Smooth muscle cell (in vitro differentiated cells): ENCODE results near the gene BLOC1S5. TPM values are rescaled to one million over a fixed set of nuclear protein-coding genes. Genes with fewer than 3 reads are reported as not detected.

Experiments
- DNase-seq: peaks from one replicate; lab custom pipeline; 2025; ENCODE audit not compliant: unreplicated experiment; lab: John Stamatoyannopoulos, UW
- H2AFZ ChIP-seq: fragments of 200-600 bp; sonication (generic); 2 replicates; pipeline ENCODE4 v1.6.0; 2016; ENCODE audit warnings: antibody characterized with exemption, low read depth, mild to moderate bottlenecking
- H3F3A ChIP-seq: fragments of 200-600 bp; sonication (generic); 2 replicates; pipeline ENCODE4 v1.6.0; 2017; ENCODE audit warnings: antibody characterized with exemption, low read depth
- H3K27ac ChIP-seq: fragments of 200-600 bp; sonication (generic); 2 replicates; pipeline ENCODE4 v1.5.1; 2016; ENCODE audit warnings: low read depth, mild to moderate bottlenecking
- H3K27me3 ChIP-seq: fragments of 200-600 bp; sonication (generic); 2 replicates; pipeline ENCODE4 v1.6.1; 2016; ENCODE audit warnings: low read depth, mild to moderate bottlenecking
- H3K36me3 ChIP-seq: fragments of 200-600 bp; sonication (generic); 2 replicates; pipeline ENCODE4 v1.5.1; 2016; ENCODE audit warnings: low read depth
- H3K4me1 ChIP-seq: fragments of 200-600 bp; sonication (generic); 2 replicates; pipeline ENCODE4 v1.5.1; 2016; ENCODE audit warnings: low read depth
- H3K4me2 ChIP-seq: fragments of 200-600 bp; sonication (generic); 2 replicates; pipeline ENCODE4 v1.6.0; 2016; ENCODE audit warnings: mild to moderate bottlenecking
- H3K4me3 ChIP-seq: fragments of 200-600 bp; sonication (generic); 2 replicates; pipeline ENCODE4 v1.5.1; 2016; ENCODE audit warnings: mild to moderate bottlenecking
- H3K79me2 ChIP-seq: fragments of 200-600 bp; sonication (generic); 2 replicates; pipeline ENCODE4 v1.6.0; 2016; ENCODE audit warnings: low read depth, mild to moderate bottlenecking
- H3K9ac ChIP-seq: fragments of 200-600 bp; sonication (generic); 2 replicates; pipeline ENCODE4 v1.6.0; 2016; ENCODE audit warnings: low read depth
- H3K9me3 ChIP-seq: fragments of 200-600 bp; sonication (generic); replicated peaks from 2 replicates; pipeline ENCODE4 v1.5.1; 2016; ENCODE audit warnings: low read depth
- H4K20me1 ChIP-seq: fragments of 200-600 bp; sonication (generic); 2 replicates; pipeline ENCODE4 v1.6.0; 2016; ENCODE audit warnings: low read depth
- WGBS: methylation state at CpG from one replicate; pipeline ENCODE4 v1.1.7; 2016; ENCODE audit warnings: low lambda C conversion rate; 5-methylcytosine and 5-hydroxymethylcytosine counted together
- polyA plus RNA-seq: library from polyadenylated mRNA; unstranded; fragments of >200 nt; fragmentation: Nextera tagmentation; extraction: Ambion mirVana; gene quantifications from 2 replicates; pipeline ENCODE4 v1.2.1, GENCODE V29; 2016
- total RNA-seq: library from RNA; depleted of rRNA; stranded (reverse); fragments of >200 nt; gene quantifications from 2 replicates; pipeline ENCODE4 v1.2.3, GENCODE V29; 2014
- TF ChIP-seq, protein P1 (sequence below): fragments of 200-600 bp; sonication (generic); IDR thresholded peaks from 2 replicates; pipeline ENCODE4 v1.5.1; 2017; ENCODE audit warnings: borderline replicate concordance, mild to moderate bottlenecking, antibody characterized with exemption; ENCODE audit not compliant: insufficient read depth, poor library complexity, severe bottlenecking

The BLOC1S5 gene
- total and polyA plus RNA-seq, 2 experiments from 2014 or later, result 10.7 to 13.7 TPM

DNA sequence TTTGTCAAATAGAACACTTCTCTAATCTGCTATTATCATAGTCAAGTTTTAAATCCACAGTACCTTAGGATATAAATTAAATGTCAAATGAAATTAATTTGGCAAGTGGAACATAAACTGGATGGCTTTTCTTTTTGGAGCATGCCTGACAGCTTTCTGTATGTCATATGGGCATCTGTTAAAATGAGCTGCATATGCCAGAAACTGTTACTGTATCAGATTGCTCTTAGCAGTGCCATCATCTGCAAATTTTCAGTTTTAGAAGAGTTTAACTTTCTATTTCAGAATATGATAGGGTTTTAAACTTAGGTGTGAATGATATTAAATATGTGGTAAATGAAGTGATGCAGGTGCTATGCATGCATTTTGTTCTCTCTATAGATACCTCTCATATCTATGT lies 41.6 kb upstream of the BLOC1S5 start:
- no peak overlapping the region for H3K4me2 ChIP-seq
- no peaks in the 10 kb centered on the region for H3F3A ChIP-seq
- peaks cover 11% of the 10 kb centered on the region for H3K79me2 ChIP-seq
- H4K20me1 ChIP-seq, result no peaks in the 10 kb centered on the region
- H3K27ac ChIP-seq, result no peak overlapping the region
- H3K4me3 ChIP-seq, result no peak overlapping the region
- H3K27me3 ChIP-seq, result no peaks in the 10 kb centered on the region
- TF ChIP-seq, protein P1, sequence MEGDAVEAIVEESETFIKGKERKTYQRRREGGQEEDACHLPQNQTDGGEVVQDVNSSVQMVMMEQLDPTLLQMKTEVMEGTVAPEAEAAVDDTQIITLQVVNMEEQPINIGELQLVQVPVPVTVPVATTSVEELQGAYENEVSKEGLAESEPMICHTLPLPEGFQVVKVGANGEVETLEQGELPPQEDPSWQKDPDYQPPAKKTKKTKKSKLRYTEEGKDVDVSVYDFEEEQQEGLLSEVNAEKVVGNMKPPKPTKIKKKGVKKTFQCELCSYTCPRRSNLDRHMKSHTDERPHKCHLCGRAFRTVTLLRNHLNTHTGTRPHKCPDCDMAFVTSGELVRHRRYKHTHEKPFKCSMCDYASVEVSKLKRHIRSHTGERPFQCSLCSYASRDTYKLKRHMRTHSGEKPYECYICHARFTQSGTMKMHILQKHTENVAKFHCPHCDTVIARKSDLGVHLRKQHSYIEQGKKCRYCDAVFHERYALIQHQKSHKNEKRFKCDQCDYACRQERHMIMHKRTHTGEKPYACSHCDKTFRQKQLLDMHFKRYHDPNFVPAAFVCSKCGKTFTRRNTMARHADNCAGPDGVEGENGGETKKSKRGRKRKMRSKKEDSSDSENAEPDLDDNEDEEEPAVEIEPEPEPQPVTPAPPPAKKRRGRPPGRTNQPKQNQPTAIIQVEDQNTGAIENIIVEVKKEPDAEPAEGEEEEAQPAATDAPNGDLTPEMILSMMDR, result no peak
- H3K4me1 ChIP-seq, result peaks cover 5% of the 10 kb centered on the region
- no peak for DNase-seq
- H3K9me3 ChIP-seq, result no peaks in the 10 kb centered on the region
- H2AFZ ChIP-seq, result no peak overlapping the region
- no peak overlapping the region for H3K9ac ChIP-seq
- no peaks in the 10 kb centered on the region for H3K36me3 ChIP-seq

- Histone ChIP-seq H3K4me1 (peaks cover 5% of the 10 kb centered on the region), H3K9ac (no peak overlapping the region), H3K4me3 (no peak overlapping the region), H3K27ac (no peak overlapping the region), H3K9me3 (no peaks in the 10 kb centered on the region), H4K20me1 (no peaks in the 10 kb centered on the region), H3F3A (no peaks in the 10 kb centered on the region), H3K79me2 (peaks cover 27% of the 10 kb centered on the region), H3K27me3 (no peaks in the 10 kb centered on the region), H2AFZ (no peak overlapping the region), H3K4me2 (no peak overlapping the region), H3K36me3 (no peaks in the 10 kb centered on the region)
- DNase-seq, result no peak
- TF ChIP-seq, protein P1, result no peak
These were observed 39.5 kb upstream of the BLOC1S5 start for GRCh38 chr6:8103726-8104125.

DNA sequence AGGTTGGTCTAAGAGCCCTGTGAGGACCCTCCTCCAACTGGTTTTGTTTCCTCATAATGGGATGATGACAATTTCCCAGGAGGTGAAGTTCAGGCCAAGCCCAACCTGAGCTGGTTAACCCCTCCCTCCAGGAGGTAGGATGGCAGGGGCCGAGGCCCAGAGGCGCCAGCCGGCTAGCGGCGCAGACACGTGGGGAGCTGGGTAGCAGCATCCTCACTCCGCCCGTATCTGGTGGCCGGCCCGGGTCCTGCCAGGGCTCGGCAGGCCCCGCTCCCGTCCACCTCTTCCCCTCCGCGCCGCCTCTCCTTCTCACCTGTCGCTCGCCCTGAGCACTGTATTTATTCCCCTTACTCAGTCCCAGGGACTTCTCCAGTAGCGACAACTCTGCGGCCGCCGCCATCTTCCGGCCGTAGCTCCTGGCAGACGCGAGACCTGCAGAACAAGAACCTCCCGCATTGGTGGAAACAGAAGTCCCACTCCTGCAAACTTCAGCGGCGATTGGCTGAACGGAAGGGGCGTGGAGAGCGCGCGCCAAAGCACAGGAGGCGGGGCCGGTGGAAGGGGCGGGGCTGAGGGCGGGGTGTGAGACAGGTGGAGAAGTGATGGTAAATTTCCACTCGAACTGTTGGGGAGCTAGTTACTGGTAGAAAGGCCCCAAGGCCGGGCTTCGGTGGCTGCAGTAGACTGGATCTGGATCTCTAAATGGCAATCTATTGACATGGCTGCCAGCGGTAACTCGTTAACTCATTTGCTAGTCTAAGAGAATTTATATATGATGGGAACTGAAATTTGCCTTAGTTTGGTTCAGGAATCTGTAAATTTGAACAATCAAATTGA lies 38.2 kb upstream of the BLOC1S5 start, which contains the start of gene EEF1E1:
Gene EEF1E1 (minus strand): TSS at position 427 of the 837 bp plus-strand sequence. CDS start 27 bp downstream, at position 400.
- Histone ChIP-seq H3K27me3 (no peaks in the 10 kb centered on the region), H3K27ac (no peak within 1 kb of the TSS), H3K4me2 (peak within 1 kb of the TSS; percentile 95), H4K20me1 (no peaks in the 10 kb centered on the region), H3K79me2 (peaks cover 37% of the 10 kb centered on the region), H3K9ac (peak within 1 kb of the TSS; percentile 66), H3K4me1 (peaks cover 5% of the 10 kb centered on the region), H3K4me3 (peak within 1 kb of the TSS; percentile 74), H3K9me3 (no peaks in the 10 kb centered on the region), H2AFZ (peak within 1 kb of the TSS; percentile 90), H3F3A (no peaks in the 10 kb centered on the region), H3K36me3 (peaks cover under 1% of the 10 kb centered on the region)
- 1% methylated on average over 42 of the region's 43 CpGs for WGBS
- peak; percentile 57 for DNase-seq
- TF ChIP-seq, protein P1, result no peak
